CD14-positive monocyte (primary cell): ENCODE measurements around the gene NDUFB11. TPM values are rescaled to one million over a fixed set of nuclear protein-coding genes. Genes with fewer than 3 reads are reported as not detected.

Source experiments
- DNase-seq, 3 donors: peaks; one replicate each; pipeline ENCODE4 v3.0.0-alpha.2; 2011 to 2022
- H2AFZ ChIP-seq: 2 replicates; pipeline ENCODE4 v1.6.0; 2012; ENCODE audit warnings: mild to moderate bottlenecking, low read depth, low read length, inconsistent platforms; ENCODE audit not compliant: insufficient read depth, poor library complexity, severe bottlenecking
- H3K27ac ChIP-seq, 2 donors: 1 replicate in 1 of 2; 2 replicates in 1 of 2; pipeline ENCODE4 v1.5.1; 2012 to 2013; ENCODE audit warnings: low read length in 2 of 2, control low read depth in 1 of 2, inconsistent platforms in 1 of 2, low read depth in 1 of 2, mild to moderate bottlenecking in 1 of 2
- H3K27me3 ChIP-seq, 2 donors: one replicate each; pipeline versions ENCODE4 v1.6.0 to v1.6.1; 2011 to 2013; ENCODE audit warnings: low read length in 2 of 2; ENCODE audit not compliant: control insufficient read depth in 2 of 2, insufficient read depth in 2 of 2
- H3K36me3 ChIP-seq, 2 donors: replicated peaks in 1 of 2; 1 replicate in 1 of 2; 2 replicates in 1 of 2; pipeline versions ENCODE4 v1.5.1 to v1.6.1; 2012 to 2013; ENCODE audit warnings: low read length in 2 of 2, control low read depth in 1 of 2, inconsistent platforms in 1 of 2, mild to moderate bottlenecking in 1 of 2; ENCODE audit not compliant: insufficient read depth in 2 of 2, control insufficient read depth in 1 of 2
- H3K4me1 ChIP-seq, 2 donors: 1 replicate in 1 of 2; 2 replicates in 1 of 2; pipeline versions ENCODE4 v1.5.1 to v1.6.1; 2012 to 2013; ENCODE audit warnings: low read length in 2 of 2, control low read depth in 1 of 2, inconsistent platforms in 1 of 2, mild to moderate bottlenecking in 1 of 2, moderate library complexity in 1 of 2; ENCODE audit not compliant: insufficient read depth in 2 of 2, control insufficient read depth in 1 of 2
- H3K4me2 ChIP-seq: replicated peaks from 2 replicates; pipeline ENCODE3; 2012; ENCODE audit warnings: low read length, moderate library complexity, mild to moderate bottlenecking; ENCODE audit not compliant: poor library complexity, severe bottlenecking; ENCODE audit errors: extremely low read depth
- H3K4me3 ChIP-seq, 3 experiments: fragments of 200-600 bp in 1 of 3; sonication (generic) in 1 of 3; replicated peaks in 1 of 3; 1 replicate in 2 of 3; 2 replicates in 1 of 3; pipeline ENCODE4 v1.5.1; 2011 to 2013; ENCODE audit warnings: low read length in 3 of 3, mild to moderate bottlenecking in 3 of 3, control low read depth in 2 of 3, low read depth in 2 of 3, inconsistent platforms in 1 of 3, moderate library complexity in 1 of 3
- H3K79me2 ChIP-seq: 2 replicates; pipeline ENCODE4 v1.6.0; 2012; ENCODE audit warnings: mild to moderate bottlenecking, control low read depth, inconsistent platforms, low read length, moderate library complexity; ENCODE audit not compliant: insufficient read depth
- H3K9ac ChIP-seq: 2 replicates; pipeline ENCODE4 v1.6.0; 2017; ENCODE audit warnings: low read length, mild to moderate bottlenecking; ENCODE audit not compliant: insufficient read depth, poor library complexity, severe bottlenecking
- H3K9me3 ChIP-seq, 2 donors: replicated peaks in 1 of 2; 1 replicate in 1 of 2; 2 replicates in 1 of 2; pipeline versions ENCODE4 v1.5.1 to v1.6.1; 2012 to 2013; ENCODE audit warnings: low read length in 2 of 2, control low read depth in 1 of 2; ENCODE audit not compliant: control insufficient read depth in 1 of 2, insufficient read depth in 1 of 2
- H4K20me1 ChIP-seq: 2 replicates; pipeline ENCODE4 v1.6.0; 2012; ENCODE audit warnings: mild to moderate bottlenecking, low read length, control low read depth, moderate library complexity; ENCODE audit not compliant: insufficient read depth
- H3K27ac Mint-ChIP-seq, 7 donors: one replicate each; pipeline ENCODE4 v1.8.0; 2020; ENCODE audit warnings: mild to moderate bottlenecking in 7 of 7, mixed read lengths in 7 of 7, moderate library complexity in 6 of 7, inconsistent platforms in 2 of 7
- H3K27me3 Mint-ChIP-seq, 3 donors: one replicate each; pipeline ENCODE4 v1.8.0; 2021 to 2022; ENCODE audit warnings: low read depth in 3 of 3, mild to moderate bottlenecking in 3 of 3, mixed read lengths in 3 of 3, moderate library complexity in 3 of 3, inconsistent platforms in 1 of 3
- H3K36me3 Mint-ChIP-seq, 2 donors: one replicate each; pipeline ENCODE4 v1.8.0; 2020; ENCODE audit warnings: mixed read lengths in 2 of 2, inconsistent platforms in 1 of 2, mild to moderate bottlenecking in 1 of 2
- H3K4me1 Mint-ChIP-seq: one replicate; pipeline ENCODE4 v1.8.0; 2020; ENCODE audit warnings: mild to moderate bottlenecking, mixed read lengths
- H3K4me3 Mint-ChIP-seq, 2 donors: one replicate each; pipeline ENCODE4 v1.8.0; 2020; ENCODE audit warnings: mild to moderate bottlenecking in 2 of 2, mixed read lengths in 2 of 2, moderate library complexity in 1 of 2
- H3K9me3 Mint-ChIP-seq, 7 donors: one replicate each; pipeline ENCODE4 v1.8.0; 2020 to 2022; ENCODE audit warnings: mixed read lengths in 7 of 7, mild to moderate bottlenecking in 6 of 7, moderate library complexity in 6 of 7, inconsistent platforms in 2 of 7
- WGBS: methylation state at CpG from one replicate; pipeline ENCODE4 v1.1.5; 2013; ENCODE audit warnings: missing lambda C conversion rate; ENCODE audit not compliant: insufficient coverage; 5-methylcytosine and 5-hydroxymethylcytosine counted together
- intact Hi-C, 2 donors: fragments of 100-400 bp; cut with micrococcal nuclease; formaldehyde crosslinking; loops; one replicate each; pipeline versions ENCODE4 v1.15.0 to v1.15.1; 2023
- polyA plus RNA-seq, 3 donors: library from polyadenylated mRNA; depleted of rRNA in 1 of 3; unstranded in 2 of 3; stranded (reverse) in 1 of 3; fragments of 300-500 nt in 2 of 3; fragments of >200 nt in 1 of 3; fragmentation: Illumina TruSeq in 2 of 3; gene quantifications; 1 replicate in 2 of 3; 2 replicates in 1 of 3; pipeline ENCODE4 v1.2.3, GENCODE V29; 2012 to 2021
- TF ChIP-seq, protein P1 (sequence below): fragments of 200-600 bp; IDR thresholded peaks from one replicate; pipeline ENCODE4 v1.8.0; 2022; ENCODE audit warnings: antibody characterized with exemption, mild to moderate bottlenecking

The NDUFB11 gene
- polyA plus RNA-seq, 3 donors = 35.2 to 139 (median 104) TPM

- intact Hi-C loops = no loop called here
- TF ChIP-seq, protein P1, sequence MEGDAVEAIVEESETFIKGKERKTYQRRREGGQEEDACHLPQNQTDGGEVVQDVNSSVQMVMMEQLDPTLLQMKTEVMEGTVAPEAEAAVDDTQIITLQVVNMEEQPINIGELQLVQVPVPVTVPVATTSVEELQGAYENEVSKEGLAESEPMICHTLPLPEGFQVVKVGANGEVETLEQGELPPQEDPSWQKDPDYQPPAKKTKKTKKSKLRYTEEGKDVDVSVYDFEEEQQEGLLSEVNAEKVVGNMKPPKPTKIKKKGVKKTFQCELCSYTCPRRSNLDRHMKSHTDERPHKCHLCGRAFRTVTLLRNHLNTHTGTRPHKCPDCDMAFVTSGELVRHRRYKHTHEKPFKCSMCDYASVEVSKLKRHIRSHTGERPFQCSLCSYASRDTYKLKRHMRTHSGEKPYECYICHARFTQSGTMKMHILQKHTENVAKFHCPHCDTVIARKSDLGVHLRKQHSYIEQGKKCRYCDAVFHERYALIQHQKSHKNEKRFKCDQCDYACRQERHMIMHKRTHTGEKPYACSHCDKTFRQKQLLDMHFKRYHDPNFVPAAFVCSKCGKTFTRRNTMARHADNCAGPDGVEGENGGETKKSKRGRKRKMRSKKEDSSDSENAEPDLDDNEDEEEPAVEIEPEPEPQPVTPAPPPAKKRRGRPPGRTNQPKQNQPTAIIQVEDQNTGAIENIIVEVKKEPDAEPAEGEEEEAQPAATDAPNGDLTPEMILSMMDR = no peak
- H3K36me3 ChIP-seq = peaks cover 83 to 100% of the 10 kb centered on the region in 2 donors
Measured at GRCh38 chrX:47174376-47174775, 29.9 kb upstream of the NDUFB11 start.

GRCh38 chrX:47172971-47173792, 28.7 kb upstream of the NDUFB11 start:
- no peak overlapping the region for H3K4me3 Mint-ChIP-seq
- no peak overlapping the region for H3K4me3 ChIP-seq
- peaks cover 0 to 55% (median 1%) of the 10 kb centered on the region in 3 donors for H3K27me3 Mint-ChIP-seq
- H3K27me3 ChIP-seq = no peaks in the 10 kb centered on the region
- H3K9me3 Mint-ChIP-seq = peaks cover 0 to 1% (median 0%) of the 10 kb centered on the region in 7 donors
- H2AFZ ChIP-seq = no peak overlapping the region
- peaks cover 32% of the 10 kb centered on the region for H4K20me1 ChIP-seq
- H3K79me2 ChIP-seq = peaks cover 14% of the 10 kb centered on the region
- DNase-seq = no peak
- H3K4me1 Mint-ChIP-seq = no peaks in the 10 kb centered on the region
- H3K27ac Mint-ChIP-seq = no peak overlapping the region
- H3K36me3 ChIP-seq = peaks cover 81 to 97% of the 10 kb centered on the region in 2 donors
- TF ChIP-seq, protein P1 = no peak
- H3K9ac ChIP-seq = no peak overlapping the region
- WGBS = 97% methylated on average over 6 of the region's 18 CpGs
- H3K4me2 ChIP-seq = no peak overlapping the region
- intact Hi-C loops = no loop called here
- no peaks in the 10 kb centered on the region for H3K4me1 ChIP-seq
- H3K27ac ChIP-seq = no peak overlapping the region
- peaks cover 62 to 91% of the 10 kb centered on the region in 2 donors for H3K36me3 Mint-ChIP-seq
- H3K9me3 ChIP-seq = no peaks in the 10 kb centered on the region

More at GRCh38 chrX:47174376-47174775, 29.9 kb upstream of the NDUFB11 start:
- no peaks in the 10 kb centered on the region for H3K27me3 ChIP-seq
- no peak overlapping the region for H3K9ac ChIP-seq
- 98% methylated on average over 6 of the region's 12 CpGs for WGBS
- Mint-ChIP-seq H3K9me3 (peaks cover 0 to 2% (median 0%) of the 10 kb centered on the region in 7 donors), H3K27me3 (peaks cover 0 to 52% (median 1%) of the 10 kb centered on the region in 3 donors), H3K4me3 (no peak overlapping the region), H3K36me3 (peaks cover 61 to 92% of the 10 kb centered on the region in 2 donors), H3K4me1 (no peaks in the 10 kb centered on the region), H3K27ac (peak overlapping the region in 2 of 7 donors; percentile 21 to 61)
- H3K27ac ChIP-seq = no peak overlapping the region
- DNase-seq = no peak
- peaks cover 25% of the 10 kb centered on the region for H4K20me1 ChIP-seq
- H3K9me3 ChIP-seq = no peaks in the 10 kb centered on the region
- H3K79me2 ChIP-seq = peaks cover 2% of the 10 kb centered on the region
- no peaks in the 10 kb centered on the region for H3K4me1 ChIP-seq
- no peak overlapping the region for H3K4me2 ChIP-seq
- no peak overlapping the region for H3K4me3 ChIP-seq
- H2AFZ ChIP-seq = no peak overlapping the region
